GM23248 (cell line): ENCODE data around the gene MPZL1. TPM values are rescaled to one million over a fixed set of nuclear protein-coding genes. Genes with fewer than 3 reads are reported as not detected.

Experiments used
- DNase-seq: peaks from one replicate; pipeline ENCODE4 v3.0.0-alpha.2; 2015
- H2AFZ ChIP-seq: fragments of 200-600 bp; sonication (generic); 2 replicates; pipeline ENCODE4 v1.6.1; 2016; ENCODE audit warnings: antibody characterized with exemption
- H3F3A ChIP-seq: fragments of 200-600 bp; sonication (generic); 2 replicates; pipeline ENCODE4 v1.6.1; 2016; ENCODE audit warnings: mild to moderate bottlenecking, antibody characterized with exemption, mixed run types; ENCODE audit not compliant: insufficient read depth
- H3K27ac ChIP-seq: fragments of 200-600 bp; sonication (generic); 2 replicates; pipeline ENCODE4 v1.5.1; 2016; ENCODE audit warnings: mild to moderate bottlenecking
- H3K27me3 ChIP-seq: fragments of 200-600 bp; sonication (generic); replicated peaks from 2 replicates; pipeline ENCODE4 v1.6.1; 2016; ENCODE audit warnings: mild to moderate bottlenecking; ENCODE audit not compliant: insufficient read depth
- H3K36me3 ChIP-seq: fragments of 200-600 bp; sonication (generic); 2 replicates; pipeline ENCODE4 v1.6.1; 2016; ENCODE audit warnings: low read depth, mild to moderate bottlenecking
- H3K4me1 ChIP-seq: fragments of 200-600 bp; sonication (generic); 2 replicates; pipeline ENCODE4 v1.6.1; 2016; ENCODE audit warnings: mild to moderate bottlenecking; ENCODE audit not compliant: insufficient read depth
- H3K4me2 ChIP-seq: fragments of 200-600 bp; sonication (generic); one replicate; pipeline ENCODE4 v1.6.1; 2016; ENCODE audit warnings: mild to moderate bottlenecking; ENCODE audit not compliant: unreplicated experiment
- H3K4me3 ChIP-seq: fragments of 200-600 bp; sonication (generic); 2 replicates; pipeline ENCODE4 v1.5.1; 2016; ENCODE audit warnings: mild to moderate bottlenecking
- H3K79me2 ChIP-seq: fragments of 200-600 bp; sonication (generic); 2 replicates; pipeline ENCODE4 v1.6.1; 2016; ENCODE audit warnings: mild to moderate bottlenecking; ENCODE audit not compliant: insufficient read depth
- H3K9ac ChIP-seq: fragments of 200-600 bp; sonication (generic); 2 replicates; pipeline ENCODE4 v1.6.1; 2016; ENCODE audit warnings: mild to moderate bottlenecking
- H3K9me2 ChIP-seq: fragments of 200-600 bp; sonication (generic); 2 replicates; pipeline ENCODE4 v1.6.1; 2016; ENCODE audit warnings: mixed run types, mild to moderate bottlenecking, moderate library complexity; ENCODE audit not compliant: insufficient read depth
- H3K9me3 ChIP-seq: fragments of 200-600 bp; sonication (generic); one replicate; pipeline ENCODE4 v1.6.1; 2017; ENCODE audit warnings: low read depth
- H4K20me1 ChIP-seq: fragments of 200-600 bp; sonication (generic); 2 replicates; pipeline ENCODE4 v1.6.0; 2016; ENCODE audit not compliant: insufficient read depth
- EZH2 ChIP-seq: fragments of 200-600 bp; sonication (generic); IDR thresholded peaks from 2 replicates; pipeline ENCODE4 v1.6.1; 2018; ENCODE audit warnings: antibody characterized with exemption, mild to moderate bottlenecking; ENCODE audit not compliant: insufficient read depth, poor library complexity, severe bottlenecking
- EZH2phosphoT487 ChIP-seq: fragments of 200-600 bp; sonication (generic); IDR thresholded peaks from 2 replicates; pipeline ENCODE4 v1.6.1; 2018; ENCODE audit warnings: antibody characterized with exemption, moderate library complexity, mild to moderate bottlenecking, low read depth; ENCODE audit not compliant: insufficient read depth
- WGBS, 2 experiments: methylation state at CpG; one replicate each; pipeline ENCODE4 v1.1.6; 2015 to 2017; ENCODE audit warnings: low lambda C conversion rate in 2 of 2, low coverage in 1 of 2; ENCODE audit errors: missing lambda C conversion rate in 2 of 2; 5-methylcytosine and 5-hydroxymethylcytosine counted together
- in situ Hi-C: fragments of 300-500 bp; cut with MboI; formaldehyde crosslinking; loops from 2 replicates; pipeline ENCODE4 v1.15.0; 2020
- polyA plus RNA-seq: library from polyadenylated mRNA; unstranded; fragments of >200 nt; fragmentation: Nextera tagmentation; extraction: Ambion mirVana; gene quantifications from 2 replicates; pipeline ENCODE4 v1.2.1, GENCODE V29; 2016
- total RNA-seq: library from RNA; depleted of rRNA; stranded (reverse); fragments of >200 nt; shearing (Covaris generic); gene quantifications from 2 replicates; pipeline ENCODE4 v1.2.3, GENCODE V29; 2014

MPZL1 gene
- total and polyA plus RNA-seq, 2 experiments from 2014 or later = 144 to 284 TPM

- peaks cover 1% of the 10 kb centered on the region for H3K4me1 ChIP-seq
- no peak overlapping the region for H3K4me3 ChIP-seq
- H3K4me2 ChIP-seq = no peak overlapping the region
- no peaks in the 10 kb centered on the region for H4K20me1 ChIP-seq
- H3F3A ChIP-seq = peaks cover 12% of the 10 kb centered on the region
- H3K27me3 ChIP-seq = 0 out of 2 replicates have a peak, but pooled peaks cover under 1% of the 10 kb centered on the region
- no peak overlapping the region for H3K9ac ChIP-seq
- 35% methylated on average over 3 of the region's 3 CpGs for WGBS, 2 experiments
- no peaks in the 10 kb centered on the region for H3K79me2 ChIP-seq
- no peak overlapping the region for H3K27ac ChIP-seq
- DNase-seq = no peak
- H2AFZ ChIP-seq = no peak overlapping the region
- in situ Hi-C loops = no loop called here
- no peaks in the 10 kb centered on the region for H3K9me2 ChIP-seq
- no peaks in the 10 kb centered on the region for H3K36me3 ChIP-seq
- H3K9me3 ChIP-seq = no peaks in the 10 kb centered on the region
- TF ChIP-seq EZH2phosphoT487 (no peak), EZH2 (no peak)
These were observed 10.0 kb upstream of the MPZL1 start for GRCh38 chr1:167711797-167712196.

GRCh38 chr1:167713330-167714081 is 8.3 kb upstream of the MPZL1 start:
- 90 to 93% methylated on average over 31 of the region's 31 CpGs for WGBS, 2 experiments
- no peaks in the 10 kb centered on the region for H3K27me3 ChIP-seq
- H4K20me1 ChIP-seq = no peaks in the 10 kb centered on the region
- peak overlapping the region; percentile 91 for H3K9ac ChIP-seq
- peak overlapping the region; percentile 97 for H3K4me3 ChIP-seq
- H3K4me2 ChIP-seq = peak overlapping the region; percentile 95
- peaks cover 10% of the 10 kb centered on the region for H3K4me1 ChIP-seq
- peak overlapping the region; percentile 90 for H3K27ac ChIP-seq
- no peaks in the 10 kb centered on the region for H3K9me3 ChIP-seq
- TF ChIP-seq EZH2 (no peak), EZH2phosphoT487 (no peak)
- DNase-seq = no peak
- H3F3A ChIP-seq = peaks cover 12% of the 10 kb centered on the region
- no peaks in the 10 kb centered on the region for H3K9me2 ChIP-seq
- in situ Hi-C loops = no loop called here
- H3K79me2 ChIP-seq = no peaks in the 10 kb centered on the region
- H3K36me3 ChIP-seq = no peaks in the 10 kb centered on the region
- peak overlapping the region; percentile 96 for H2AFZ ChIP-seq

- Histone ChIP-seq H3K9ac (peak overlapping the region; percentile 91), H3K4me3 (peak overlapping the region; percentile 97), H3K79me2 (no peaks in the 10 kb centered on the region), H2AFZ (peak overlapping the region; percentile 96), H3K9me3 (no peaks in the 10 kb centered on the region), H4K20me1 (no peaks in the 10 kb centered on the region), H3K4me1 (peaks cover 10% of the 10 kb centered on the region), H3K4me2 (peak overlapping the region; percentile 95), H3K9me2 (no peaks in the 10 kb centered on the region), H3K27me3 (no peaks in the 10 kb centered on the region), H3F3A (peaks cover 12% of the 10 kb centered on the region), H3K36me3 (no peaks in the 10 kb centered on the region), H3K27ac (peak overlapping the region; percentile 90)
- in situ Hi-C loops = no loop called here
- peak; percentile 95 for DNase-seq
- TF ChIP-seq EZH2 = no peak
- TF ChIP-seq EZH2phosphoT487 = no peak
- WGBS, 2 experiments = 5 to 9% methylated on average over 15 to 28 of the region's 28 CpGs
These were observed 7.7 kb upstream of the MPZL1 start for GRCh38 chr1:167714098-167714438.

GRCh38 chr1:167714439-167715156 is 7.2 kb upstream of the MPZL1 start:
- H3K9ac ChIP-seq = peak overlapping the region; percentile 91
- in situ Hi-C loops = no loop called here
- TF ChIP-seq EZH2 (no peak), EZH2phosphoT487 (no peak)
- H3F3A ChIP-seq = peaks cover 12% of the 10 kb centered on the region
- no peaks in the 10 kb centered on the region for H3K9me2 ChIP-seq
- H3K36me3 ChIP-seq = no peaks in the 10 kb centered on the region
- peak; percentile 86 for DNase-seq
- 1% methylated on average over 50 of the region's 50 CpGs for WGBS, 2 experiments
- no peaks in the 10 kb centered on the region for H3K79me2 ChIP-seq
- H3K4me3 ChIP-seq = peak overlapping the region; percentile 97
- peak overlapping the region; percentile 95 for H3K4me2 ChIP-seq
- H3K27ac ChIP-seq = peak overlapping the region; percentile 90
- H3K4me1 ChIP-seq = peaks cover 10% of the 10 kb centered on the region
- H3K27me3 ChIP-seq = no peaks in the 10 kb centered on the region
- H3K9me3 ChIP-seq = no peaks in the 10 kb centered on the region
- peak overlapping the region; percentile 96 for H2AFZ ChIP-seq
- H4K20me1 ChIP-seq = no peaks in the 10 kb centered on the region
